Glutamatergic neuron (in vitro differentiated cells): ENCODE results near the gene TPRG1L. TPM values are rescaled to one million over a fixed set of nuclear protein-coding genes. Genes with fewer than 3 reads are reported as not detected.

Experiments used
- DNase-seq: peaks from one replicate; pipeline ENCODE4 v3.0.0; 2022
- H3K27ac Mint-ChIP-seq: one replicate; pipeline ENCODE4 v1.8.0; 2020; ENCODE audit warnings: mild to moderate bottlenecking, mixed read lengths, inconsistent platforms; ENCODE audit not compliant: unreplicated experiment
- H3K27me3 Mint-ChIP-seq: one replicate; pipeline ENCODE4 v1.8.0; 2020; ENCODE audit warnings: mild to moderate bottlenecking, moderate library complexity, mixed read lengths, inconsistent platforms; ENCODE audit not compliant: unreplicated experiment
- H3K36me3 Mint-ChIP-seq: one replicate; pipeline ENCODE4 v1.8.0; 2020; ENCODE audit warnings: mild to moderate bottlenecking, mixed read lengths, inconsistent platforms; ENCODE audit not compliant: unreplicated experiment
- H3K4me1 Mint-ChIP-seq: one replicate; pipeline ENCODE4 v1.8.0; 2020; ENCODE audit warnings: mild to moderate bottlenecking, low read depth, mixed read lengths, inconsistent platforms; ENCODE audit not compliant: unreplicated experiment
- H3K4me3 Mint-ChIP-seq: one replicate; pipeline ENCODE4 v1.8.0; 2020; ENCODE audit warnings: mild to moderate bottlenecking, mixed read lengths, inconsistent platforms; ENCODE audit not compliant: unreplicated experiment
- H3K9me3 Mint-ChIP-seq: one replicate; pipeline ENCODE4 v1.8.0; 2020; ENCODE audit warnings: mild to moderate bottlenecking, moderate library complexity, mixed read lengths, inconsistent platforms; ENCODE audit not compliant: unreplicated experiment
- total RNA-seq: library from RNA; stranded (reverse); fragmentation: NEBNext Ultra II Directional; extraction: Animal tissue kit (Norgen Biotek cat#: 25700); gene quantifications from one replicate; pipeline ENCODE4 v1.2.1, GENCODE V29; 2021; ENCODE audit not compliant: unreplicated experiment
- TF ChIP-seq, protein P1 (sequence below): fragments of 200-600 bp; sonication (generic); IDR thresholded peaks from one replicate; pipeline ENCODE4 v1.5.0; 2021; ENCODE audit not compliant: partially characterized antibody, unreplicated experiment

TPRG1L gene
- total RNA-seq, 1 donor from 2014 or later, result 43.1 TPM

DNA sequence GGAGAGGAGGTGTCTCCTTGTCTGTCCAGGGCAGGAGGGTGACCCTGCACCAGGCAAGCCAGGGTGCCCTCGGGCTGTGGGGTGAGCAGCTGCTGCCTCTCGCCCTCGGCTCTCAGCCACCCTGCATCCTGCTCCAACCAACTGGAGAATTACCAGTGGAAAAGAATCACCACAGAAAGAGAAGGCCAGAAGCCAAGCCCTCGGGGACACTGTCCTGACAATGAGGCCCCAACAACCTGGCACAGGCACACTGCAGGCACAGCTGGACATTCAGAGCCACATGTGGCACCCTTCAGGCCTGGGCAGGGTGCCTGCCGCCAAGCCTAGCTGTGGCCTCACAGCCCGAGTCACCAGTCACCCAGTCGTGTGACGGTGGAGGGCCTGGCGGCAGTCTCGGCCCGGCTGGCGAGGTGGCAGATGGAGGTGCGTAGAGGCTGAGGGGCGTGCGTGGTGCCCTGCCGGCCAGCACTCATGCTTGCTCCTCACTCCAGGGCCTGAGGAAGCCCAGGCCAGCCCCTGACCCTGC, 25.5 kb upstream of the TPRG1L start:
- TF ChIP-seq, protein P1, sequence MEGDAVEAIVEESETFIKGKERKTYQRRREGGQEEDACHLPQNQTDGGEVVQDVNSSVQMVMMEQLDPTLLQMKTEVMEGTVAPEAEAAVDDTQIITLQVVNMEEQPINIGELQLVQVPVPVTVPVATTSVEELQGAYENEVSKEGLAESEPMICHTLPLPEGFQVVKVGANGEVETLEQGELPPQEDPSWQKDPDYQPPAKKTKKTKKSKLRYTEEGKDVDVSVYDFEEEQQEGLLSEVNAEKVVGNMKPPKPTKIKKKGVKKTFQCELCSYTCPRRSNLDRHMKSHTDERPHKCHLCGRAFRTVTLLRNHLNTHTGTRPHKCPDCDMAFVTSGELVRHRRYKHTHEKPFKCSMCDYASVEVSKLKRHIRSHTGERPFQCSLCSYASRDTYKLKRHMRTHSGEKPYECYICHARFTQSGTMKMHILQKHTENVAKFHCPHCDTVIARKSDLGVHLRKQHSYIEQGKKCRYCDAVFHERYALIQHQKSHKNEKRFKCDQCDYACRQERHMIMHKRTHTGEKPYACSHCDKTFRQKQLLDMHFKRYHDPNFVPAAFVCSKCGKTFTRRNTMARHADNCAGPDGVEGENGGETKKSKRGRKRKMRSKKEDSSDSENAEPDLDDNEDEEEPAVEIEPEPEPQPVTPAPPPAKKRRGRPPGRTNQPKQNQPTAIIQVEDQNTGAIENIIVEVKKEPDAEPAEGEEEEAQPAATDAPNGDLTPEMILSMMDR, result no peak
- Mint-ChIP-seq H3K27me3 (peaks cover 1% of the 10 kb centered on the region), H3K27ac (no peak overlapping the region), H3K36me3 (no peaks in the 10 kb centered on the region), H3K4me1 (peaks cover 5% of the 10 kb centered on the region), H3K4me3 (no peak overlapping the region), H3K9me3 (peaks cover 4% of the 10 kb centered on the region)
- DNase-seq, result no peak

DNA sequence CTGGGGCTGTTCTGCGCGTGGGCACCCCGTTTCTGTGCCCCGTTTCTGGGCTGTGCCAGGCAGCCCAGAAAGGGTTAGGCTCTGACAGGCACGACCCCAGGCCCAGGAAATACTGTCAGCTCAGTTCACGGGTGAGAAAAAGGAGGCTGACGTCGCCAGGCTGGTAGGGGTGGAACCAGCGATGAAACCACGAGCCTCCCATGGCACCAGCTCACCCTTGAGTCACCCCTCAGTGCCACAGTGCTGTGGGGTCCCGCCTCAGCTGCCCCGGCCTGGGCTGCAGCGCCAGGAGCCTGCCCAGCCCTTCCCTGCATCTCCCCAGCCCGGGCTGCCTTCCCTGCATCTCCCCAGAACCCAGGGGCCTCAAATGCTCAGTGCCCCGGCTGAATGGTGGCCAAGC, 25.0 kb upstream of the TPRG1L start:
- Mint-ChIP-seq H3K4me1 (peaks cover 5% of the 10 kb centered on the region), H3K27me3 (peaks cover 1% of the 10 kb centered on the region), H3K9me3 (peaks cover 4% of the 10 kb centered on the region), H3K27ac (no peak overlapping the region), H3K4me3 (no peak overlapping the region), H3K36me3 (no peaks in the 10 kb centered on the region)
- TF ChIP-seq, protein P1, result no peak
- no peak for DNase-seq

DNA sequence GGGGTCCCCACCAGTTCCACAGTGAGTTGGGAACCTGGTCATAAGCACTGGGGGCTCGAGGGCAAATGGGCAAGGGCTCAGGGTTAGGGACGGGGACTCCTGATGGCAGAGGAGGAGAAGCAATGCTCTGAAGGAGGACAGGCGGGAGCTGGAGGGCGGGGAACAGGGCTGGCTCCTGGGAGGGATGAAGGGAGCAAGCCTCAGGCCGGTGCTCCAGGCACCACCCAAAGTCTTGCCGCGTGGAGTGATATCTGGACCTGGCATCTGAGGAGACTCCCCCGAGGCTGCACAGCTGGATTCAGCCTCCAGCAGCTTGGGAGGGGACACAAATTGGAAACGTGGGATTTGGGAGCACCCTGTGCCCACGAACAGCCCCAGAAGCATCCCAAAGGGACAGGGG, 24.5 kb upstream of the TPRG1L start:
- peaks cover 1% of the 10 kb centered on the region for H3K27me3 Mint-ChIP-seq
- H3K9me3 Mint-ChIP-seq, result peaks cover 4% of the 10 kb centered on the region
- H3K4me1 Mint-ChIP-seq, result peaks cover 5% of the 10 kb centered on the region
- no peak for DNase-seq
- TF ChIP-seq, protein P1, result no peak
- no peaks in the 10 kb centered on the region for H3K36me3 Mint-ChIP-seq
- H3K4me3 Mint-ChIP-seq, result no peak overlapping the region
- no peak overlapping the region for H3K27ac Mint-ChIP-seq

DNA sequence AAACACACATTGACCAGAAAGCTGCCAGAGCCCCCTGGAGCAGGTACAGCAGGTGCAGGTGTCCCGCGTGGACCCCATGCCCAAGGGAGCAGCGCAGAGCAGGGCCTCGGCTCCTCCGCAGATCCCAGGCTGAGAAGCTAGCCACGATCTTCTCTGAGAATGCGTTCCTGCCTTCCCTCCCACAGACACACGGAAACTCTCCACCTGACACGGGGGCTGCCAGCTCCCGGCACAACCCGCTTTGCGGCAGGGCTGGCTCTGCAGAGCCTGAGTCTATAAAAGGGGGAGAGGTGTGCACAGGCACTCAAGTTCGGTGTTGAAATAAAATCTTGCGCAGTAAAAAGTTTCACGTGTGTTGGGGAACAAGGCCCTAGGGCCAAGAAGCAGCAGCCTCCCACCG, 23.1 kb upstream of the TPRG1L start:
- peaks cover 1% of the 10 kb centered on the region for H3K27me3 Mint-ChIP-seq
- peaks cover 4% of the 10 kb centered on the region for H3K9me3 Mint-ChIP-seq
- H3K27ac Mint-ChIP-seq, result no peak overlapping the region
- H3K4me1 Mint-ChIP-seq, result peaks cover 5% of the 10 kb centered on the region
- no peak for DNase-seq
- H3K4me3 Mint-ChIP-seq, result no peak overlapping the region
- TF ChIP-seq, protein P1, result no peak
- no peaks in the 10 kb centered on the region for H3K36me3 Mint-ChIP-seq

DNA sequence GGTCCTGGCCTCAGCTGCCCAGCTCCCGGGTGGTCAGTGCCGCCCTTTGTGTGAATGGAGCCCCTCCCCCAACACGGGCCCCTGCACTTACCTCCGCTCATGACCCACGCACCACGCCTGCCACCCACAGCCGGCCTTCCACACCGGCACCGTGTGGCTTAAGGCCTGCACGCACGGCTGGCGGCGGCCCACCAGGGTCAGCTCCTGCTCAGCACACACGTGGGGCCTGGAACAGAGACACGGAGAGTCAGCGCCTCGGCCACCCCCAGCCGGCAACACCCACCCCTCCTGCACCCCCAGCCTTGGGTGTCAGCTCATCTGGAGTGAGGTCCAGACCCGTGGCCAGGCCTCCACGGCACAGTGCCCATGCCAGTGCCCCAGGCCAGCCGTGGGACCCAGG, 22.4 kb upstream of the TPRG1L start:
- Mint-ChIP-seq H3K9me3 (peaks cover 5% of the 10 kb centered on the region), H3K36me3 (no peaks in the 10 kb centered on the region), H3K27me3 (peaks cover 1% of the 10 kb centered on the region), H3K27ac (no peak overlapping the region), H3K4me1 (peaks cover 8% of the 10 kb centered on the region), H3K4me3 (no peak overlapping the region)
- no peak for DNase-seq
- TF ChIP-seq, protein P1, result no peak
